CD4-positive, alpha-beta memory T cell (primary cell): ENCODE results near the gene MCM9. TPM values are rescaled to one million over a fixed set of nuclear protein-coding genes. Genes with fewer than 3 reads are reported as not detected.
"Not testable (repeated sequence)": the region's sequence is repeated elsewhere in the genome, so short reads cannot be mapped to it uniquely, and the experiment has no call there.

Experiments used
- CTCF ChIA-PET: fragments of 350-600 bp; sonication (Branson Sonifier 250); formaldehyde crosslinking; loops from one replicate; lab custom pipeline; 2021; ENCODE audit warnings: inconsistent platforms; ENCODE audit not compliant: partially characterized antibody; lab: Charles Lee
- POLR2A ChIA-PET: fragments of 350-600 bp; sonication (Branson Sonifier 250); formaldehyde crosslinking; loops from one replicate; lab custom pipeline; 2021; ENCODE audit not compliant: partially characterized antibody; lab: Charles Lee
- DNase-seq, 5 donors: peaks; one replicate each; pipeline versions ENCODE4 v3.0.0 to v3.0.0-alpha.2; 2020 to 2022; ENCODE audit warnings: mixed read lengths in 1 of 5
- H3K27ac ChIP-seq: one replicate; pipeline ENCODE4 v1.7.0; 2013; ENCODE audit warnings: low read depth, low read length
- H3K27me3 ChIP-seq: 2 replicates; pipeline ENCODE4 v1.7.0; 2013; ENCODE audit warnings: mild to moderate bottlenecking, low read length, moderate library complexity; ENCODE audit not compliant: insufficient read depth
- H3K36me3 ChIP-seq: 2 replicates; pipeline ENCODE4 v1.7.0; 2013; ENCODE audit warnings: mild to moderate bottlenecking, low read length, moderate library complexity; ENCODE audit not compliant: insufficient read depth
- H3K4me1 ChIP-seq: 2 replicates; pipeline ENCODE4 v1.7.0; 2013; ENCODE audit warnings: mild to moderate bottlenecking, low read length, moderate library complexity; ENCODE audit not compliant: insufficient read depth
- H3K4me3 ChIP-seq, 2 donors: one replicate each; pipeline ENCODE4 v1.7.0; 2013; ENCODE audit warnings: low read length in 2 of 2, mild to moderate bottlenecking in 1 of 2
- H3K9me3 ChIP-seq, 2 donors: one replicate each; pipeline ENCODE4 v1.7.0; 2013; ENCODE audit warnings: low read length in 2 of 2, control low read depth in 1 of 2; ENCODE audit not compliant: control insufficient read depth in 1 of 2
- H3K27ac Mint-ChIP-seq, 7 donors: one replicate each; pipeline ENCODE4 v1.8.0; 2020 to 2021; ENCODE audit warnings: mixed read lengths in 7 of 7, mild to moderate bottlenecking in 6 of 7, inconsistent platforms in 3 of 7, moderate library complexity in 3 of 7
- H3K27me3 Mint-ChIP-seq, 2 donors: one replicate each; pipeline ENCODE4 v1.8.0; 2020 to 2021; ENCODE audit warnings: mixed read lengths in 2 of 2
- H3K36me3 Mint-ChIP-seq, 2 donors: one replicate each; pipeline ENCODE4 v1.8.0; 2020 to 2021; ENCODE audit warnings: mixed read lengths in 2 of 2, inconsistent platforms in 1 of 2, mild to moderate bottlenecking in 1 of 2
- H3K4me1 Mint-ChIP-seq, 4 donors: one replicate each; pipeline ENCODE4 v1.8.0; 2020 to 2021; ENCODE audit warnings: mixed read lengths in 4 of 4, mild to moderate bottlenecking in 1 of 4
- H3K4me3 Mint-ChIP-seq, 8 donors: one replicate each; pipeline ENCODE4 v1.8.0; 2020 to 2021; ENCODE audit warnings: mixed read lengths in 8 of 8, mild to moderate bottlenecking in 7 of 8, moderate library complexity in 6 of 8, inconsistent platforms in 3 of 8
- H3K9me3 Mint-ChIP-seq, 8 donors: one replicate each; pipeline ENCODE4 v1.8.0; 2020 to 2021; ENCODE audit warnings: mixed read lengths in 8 of 8, mild to moderate bottlenecking in 5 of 8, inconsistent platforms in 3 of 8, moderate library complexity in 1 of 8
- intact Hi-C: fragments of 100-400 bp; cut with micrococcal nuclease; formaldehyde crosslinking; loops from one replicate; pipeline ENCODE4 v1.15.1; 2023
- polyA plus RNA-seq, 2 donors: library from polyadenylated mRNA; unstranded; fragments of 300-500 nt; fragmentation: Illumina TruSeq; gene quantifications; one replicate each; pipeline ENCODE4 v1.2.3, GENCODE V29; 2021
- total RNA-seq, 2 experiments: library from RNA; stranded (reverse); gene quantifications; one replicate each; pipeline ENCODE4 v1.2.3, GENCODE V29; 2021

MCM9 gene
- total and polyA plus RNA-seq, 4 experiments from 2014 or later, result 11.2 to 36.6 (median 24.5) TPM

GRCh38 chr6:118804091-118804490 is 130.9 kb downstream of the MCM9 start:
- H3K36me3 Mint-ChIP-seq, result no peaks in the 10 kb centered on the region
- no peak overlapping the region for H3K4me3 Mint-ChIP-seq
- Histone ChIP-seq H3K9me3 (no peaks in the 10 kb centered on the region), H3K27me3 (no peaks in the 10 kb centered on the region), H3K4me1 (peaks cover 28% of the 10 kb centered on the region), H3K27ac (no peak overlapping the region), H3K4me3 (no peak overlapping the region), H3K36me3 (no peaks in the 10 kb centered on the region)
- intact Hi-C loops, result loop anchor here (5.0 kb wide), 1 partner anchor 37 kb away; no protein-coding TSS in a partner anchor
- peaks cover 20 to 45% (median 32%) of the 10 kb centered on the region in 4 donors for H3K4me1 Mint-ChIP-seq
- peak overlapping the region in 3 of 7 donors; percentile 10 to 48 (median 37) for H3K27ac Mint-ChIP-seq
- peaks cover 0 to 2% (median 0%) of the 10 kb centered on the region in 8 donors for H3K9me3 Mint-ChIP-seq
- no peaks in the 10 kb centered on the region for H3K27me3 Mint-ChIP-seq
- CTCF ChIA-PET, result interaction anchor here (1.2 to 6.2 kb wide), 5 partner anchors 27 to 239 kb away, joined by 3 to 72 read pairs (median 38); partner anchors contain the start of gene ASF1A
- POLR2A ChIA-PET, result interaction anchor here (1.2 to 4.8 kb wide), 3 partner anchors 89 to 94 kb away, joined by 3 to 44 read pairs (median 12); partner anchors contain the start of gene ASF1A
- DNase-seq, result no peak

- Histone ChIP-seq H3K36me3 (no peaks in the 10 kb centered on the region), H3K27me3 (no peaks in the 10 kb centered on the region), H3K4me3 (no peak overlapping the region), H3K27ac (no peak overlapping the region), H3K4me1 (peaks cover 23% of the 10 kb centered on the region), H3K9me3 (no peaks in the 10 kb centered on the region)
- Mint-ChIP-seq H3K36me3 (peaks cover 7 to 12% of the 10 kb centered on the region in 2 donors), H3K4me1 (peaks cover 23 to 45% (median 32%) of the 10 kb centered on the region in 4 donors), H3K27me3 (no peaks in the 10 kb centered on the region), H3K27ac (peak overlapping the region in 6 of 7 donors; percentile 41 to 96 (median 78)), H3K4me3 (peak overlapping the region in 1 of 8 donors; percentile 55), H3K9me3 (peaks cover 0 to 16% (median 11%) of the 10 kb centered on the region in 8 donors)
- intact Hi-C loops, result loop anchor here (2.0 to 5.0 kb wide), 2 partner anchors 34 to 104 kb away; no protein-coding TSS in a partner anchor
- POLR2A ChIA-PET, result interaction anchor here (0.9 to 4.8 kb wide), 13 partner anchors 8 to 242 kb away, joined by 3 to 44 read pairs (median 8); partner anchors contain the start of genes ASF1A and CEP85L
- DNase-seq, result no peak
- CTCF ChIA-PET, result interaction anchor here (0.7 to 6.2 kb wide), 27 partner anchors 9 to 309 kb away, joined by 3 to 72 read pairs (median 5); partner anchors contain the start of gene ASF1A
Observed at GRCh38 chr6:118801257-118801656, 133.7 kb downstream of the MCM9 start.

GRCh38 chr6:118800394-118801071 is 134.4 kb downstream of the MCM9 start:
- peak overlapping the region; percentile 52 to 86 (median 65) for H3K4me3 Mint-ChIP-seq
- peak overlapping the region; percentile 71 to 96 (median 93) for H3K27ac Mint-ChIP-seq
- no peak overlapping the region for H3K4me3 ChIP-seq
- peaks cover 30% of the 10 kb centered on the region for H3K4me1 ChIP-seq
- peaks cover 0 to 23% (median 18%) of the 10 kb centered on the region in 8 donors for H3K9me3 Mint-ChIP-seq
- peaks cover 14 to 17% of the 10 kb centered on the region in 2 donors for H3K36me3 Mint-ChIP-seq
- no peaks in the 10 kb centered on the region for H3K36me3 ChIP-seq
- intact Hi-C loops, result loop anchor here (1.0 to 5.0 kb wide), 6 partner anchors 24 to 235 kb away; partner anchors contain the start of gene CEP85L
- H3K9me3 ChIP-seq, result peaks cover 0 to 6% of the 10 kb centered on the region in 2 donors
- peaks cover 29 to 53% (median 39%) of the 10 kb centered on the region in 4 donors for H3K4me1 Mint-ChIP-seq
- DNase-seq, result peak; percentile 87 to 90 (median 87)
- H3K27ac ChIP-seq, result peak overlapping the region; percentile 11
- no peaks in the 10 kb centered on the region for H3K27me3 ChIP-seq
- ChIA-PET POLR2A (interaction anchor here (0.6 to 4.8 kb wide), 21 partner anchors 8 to 242 kb away, joined by 3 to 44 read pairs (median 4); partner anchors contain the start of genes ASF1A and CEP85L), CTCF (interaction anchor here (0.5 to 6.2 kb wide), 34 partner anchors 9 to 516 kb away, joined by 3 to 72 read pairs (median 5); partner anchors contain the start of genes ASF1A and CEP85L)
- H3K27me3 Mint-ChIP-seq, result no peaks in the 10 kb centered on the region

- Mint-ChIP-seq H3K4me1 (peaks cover 30 to 60% (median 43%) of the 10 kb centered on the region in 4 donors), H3K9me3 (peaks cover 0 to 29% (median 24%) of the 10 kb centered on the region in 8 donors), H3K27me3 (no peaks in the 10 kb centered on the region), H3K27ac (peak overlapping the region; percentile 71 to 96 (median 93)), H3K4me3 (peak overlapping the region in 4 of 8 donors; percentile 66 to 86 (median 76)), H3K36me3 (peaks cover 18 to 19% of the 10 kb centered on the region in 2 donors)
- Histone ChIP-seq H3K27ac (peak overlapping the region; percentile 11), H3K4me3 (no peak overlapping the region), H3K9me3 (peaks cover 0 to 7% of the 10 kb centered on the region in 2 donors), H3K27me3 (no peaks in the 10 kb centered on the region), H3K4me1 (peaks cover 36% of the 10 kb centered on the region), H3K36me3 (no peaks in the 10 kb centered on the region)
- CTCF ChIA-PET, result interaction anchor here (0.7 to 6.2 kb wide), 22 partner anchors 9 to 310 kb away, joined by 3 to 72 read pairs (median 7); partner anchors contain the start of genes ASF1A and CEP85L
- DNase-seq, result no peak
- intact Hi-C loops, result loop anchor here (1.0 to 5.0 kb wide), 6 partner anchors 24 to 235 kb away; partner anchors contain the start of gene CEP85L
- POLR2A ChIA-PET, result interaction anchor here (0.6 to 4.8 kb wide), 18 partner anchors 9 to 241 kb away, joined by 3 to 44 read pairs (median 4); partner anchors contain the start of genes ASF1A and CEP85L
Observed at GRCh38 chr6:118799826-118800225, 135.1 kb downstream of the MCM9 start.

- H3K27me3 Mint-ChIP-seq, H3K27me3 ChIP-seq, H3K36me3 ChIP-seq, H3K4me3 ChIP-seq, H3K9me3 ChIP-seq: not testable (repeated sequence)
- peak; percentile 87 to 94 (median 91) for DNase-seq
- Histone ChIP-seq H3K4me1 (peaks cover 36% of the 10 kb centered on the region), H3K27ac (peak overlapping the region; percentile 36)
- H3K4me1 Mint-ChIP-seq, result peaks cover 32 to 73% (median 49%) of the 10 kb centered on the region in 4 donors
- H3K36me3 Mint-ChIP-seq, result peaks cover 19 to 36% of the 10 kb centered on the region in 2 donors
- H3K4me3 Mint-ChIP-seq, result peak overlapping the region; percentile 58 to 94 (median 80)
- peak overlapping the region; percentile 90 to 99 (median 99) for H3K27ac Mint-ChIP-seq
- peaks cover 0 to 38% (median 24%) of the 10 kb centered on the region in 8 donors for H3K9me3 Mint-ChIP-seq
- POLR2A ChIA-PET, result interaction anchor here (0.5 to 4.4 kb wide), 18 partner anchors 9 to 778 kb away, joined by 3 to 54 read pairs (median 8); partner anchors contain the start of genes ASF1A, CEP85L, FAM184A and MCM9
- CTCF ChIA-PET, result interaction anchor here (0.6 to 4.4 kb wide), 14 partner anchors 10 to 821 kb away, joined by 3 to 24 read pairs (median 10); partner anchors contain the start of gene ASF1A
- intact Hi-C loops, result loop anchor here (1.0 kb wide), 7 partner anchors 8 to 314 kb away; partner anchors contain the start of gene CEP85L
Observed at GRCh38 chr6:118796548-118796947, 138.4 kb downstream of the MCM9 start.

GRCh38 chr6:118791499-118791898 is 143.5 kb downstream of the MCM9 start:
- no peak for DNase-seq
- Histone ChIP-seq H3K27me3 (no peaks in the 10 kb centered on the region), H3K4me3 (no peak overlapping the region), H3K36me3 (no peaks in the 10 kb centered on the region), H3K9me3 (peaks cover 0 to 7% of the 10 kb centered on the region in 2 donors), H3K4me1 (peaks cover 43% of the 10 kb centered on the region), H3K27ac (no peak overlapping the region)
- Mint-ChIP-seq H3K27me3 (no peaks in the 10 kb centered on the region), H3K36me3 (peaks cover 9 to 40% of the 10 kb centered on the region in 2 donors), H3K9me3 (peaks cover 0 to 30% (median 17%) of the 10 kb centered on the region in 8 donors), H3K4me1 (peaks cover 31 to 67% (median 50%) of the 10 kb centered on the region in 4 donors), H3K27ac (peak overlapping the region in 4 of 7 donors; percentile 14 to 75 (median 27)), H3K4me3 (no peak overlapping the region)
- POLR2A ChIA-PET, result interaction anchor here (1.2 to 1.7 kb wide), 4 partner anchors 66 to 141 kb away, joined by 3 to 7 read pairs (median 4); partner anchors contain the start of genes ASF1A and CEP85L
- intact Hi-C loops, result no loop called here
- CTCF ChIA-PET, result interaction anchor here (1.2 to 2.3 kb wide), 6 partner anchors 9 to 226 kb away, joined by 3 to 8 read pairs (median 5); no protein-coding TSS in a partner anchor
